Sigmoid colon (tissue), 7 donors: Measurements from ENCODE around the gene IL1A. TPM values are rescaled to one million over a fixed set of nuclear protein-coding genes. Genes with fewer than 3 reads are reported as not detected.

Source experiments
- DNase-seq: peaks from one replicate; pipeline ENCODE4 v3.0.0-alpha.2; 2019
- H3K27ac ChIP-seq, 4 donors: fragments of 200-600 bp; sonication (generic); one replicate each; pipeline ENCODE4 v1.5.1; 2016 to 2019; ENCODE audit warnings: mild to moderate bottlenecking in 1 of 4
- H3K27me3 ChIP-seq, 3 donors: fragments of 200-600 bp; sonication (generic); one replicate each; pipeline ENCODE4 v1.5.1; 2019; ENCODE audit warnings: mild to moderate bottlenecking in 1 of 3
- H3K36me3 ChIP-seq, 4 donors: fragments of 200-600 bp; sonication (generic); one replicate each; pipeline ENCODE4 v1.5.1; 2016 to 2019
- H3K4me1 ChIP-seq, 4 donors: fragments of 200-600 bp; sonication (generic); one replicate each; pipeline ENCODE4 v1.5.1; 2017 to 2019
- H3K4me3 ChIP-seq, 4 donors: fragments of 200-600 bp; sonication (generic); one replicate each; pipeline ENCODE4 v1.5.1; 2017 to 2019; ENCODE audit warnings: mild to moderate bottlenecking in 2 of 4, moderate library complexity in 1 of 4
- H3K9me3 ChIP-seq, 4 donors: fragments of 200-600 bp in 3 of 4; sonication (generic) in 3 of 4; one replicate each; pipeline versions ENCODE4 v1.5.1 to v1.6.1; 2013 to 2019
- EP300 ChIP-seq, 4 donors: sonication (generic); formaldehyde crosslinking; IDR thresholded peaks; one replicate each; pipeline ENCODE4 v1.6.1; 2017; ENCODE audit warnings: antibody characterized with exemption in 4 of 4
- POLR2A ChIP-seq, 2 donors: fragments of 450-650 bp; IDR thresholded peaks; one replicate each; pipeline ENCODE4 v1.6.1; 2016; ENCODE audit warnings: antibody characterized with exemption in 2 of 2, mild to moderate bottlenecking in 2 of 2, moderate library complexity in 2 of 2
- POLR2AphosphoS5 ChIP-seq, 4 donors: sonication (generic); formaldehyde crosslinking; IDR thresholded peaks; one replicate each; pipeline ENCODE4 v1.6.1; 2017; ENCODE audit warnings: antibody characterized with exemption in 4 of 4
- WGBS, 2 donors: extraction: QIAGEN DNeasy Blood & Tissue Kit; methylation state at CpG; one replicate each; pipeline ENCODE4 v1.1.7; 2013; 5-methylcytosine and 5-hydroxymethylcytosine counted together
- intact Hi-C: fragments of 100-400 bp; cut with DNase I; formaldehyde crosslinking; loops from one replicate; pipeline ENCODE4 v1.15.1; 2023
- polyA plus RNA-seq, 3 donors: library from polyadenylated mRNA; stranded (reverse); fragments of 200-250 nt; gene quantifications; one replicate each; pipeline ENCODE4 v1.2.3, GENCODE V29; 2013
- total RNA-seq, 4 donors: library from RNA; depleted of rRNA; stranded (reverse); fragments of >200 nt; gene quantifications; one replicate each; pipeline ENCODE4 v1.1.0, GENCODE V29; 2016
- TF ChIP-seq, protein P1 (sequence below), 4 experiments: fragments of 450-650 bp in 3 of 4; fragments of 200-600 bp in 1 of 4; IDR thresholded peaks; one replicate each; pipeline ENCODE4 v1.5.1; 2016 to 2019; ENCODE audit warnings: antibody characterized with exemption in 4 of 4, mild to moderate bottlenecking in 3 of 4, moderate library complexity in 2 of 4
- donor health status: healthy with polysubstance abuse.
- donor health status: Bipolar disorder and iron deficiency.
- donor health status: healthy.

IL1A gene
- total and polyA plus RNA-seq, 7 donors, result 0.46 to 0.73 TPM; not detected in 5

DNA sequence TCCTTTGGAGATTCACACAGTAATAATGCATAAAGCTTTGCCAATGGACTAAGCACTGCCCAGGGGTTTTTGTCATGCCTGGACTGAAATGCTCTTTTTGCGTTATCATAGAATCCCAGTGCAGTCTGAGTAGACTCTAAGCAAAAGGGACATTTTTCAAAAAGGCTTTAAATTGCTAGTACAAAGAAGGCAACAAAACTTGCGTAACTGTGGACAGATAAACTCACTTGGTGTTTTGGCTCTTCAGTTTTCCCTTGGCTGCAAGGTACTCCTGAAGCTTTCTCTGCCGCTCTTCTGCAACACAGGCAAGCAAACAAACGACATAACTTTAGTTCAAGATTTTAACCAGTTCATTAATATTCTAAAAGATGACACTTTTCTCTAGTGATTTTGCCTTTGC is 22.0 kb downstream of the IL1A start:
- Histone ChIP-seq H3K36me3 (no peaks in the 10 kb centered on the region), H3K9me3 (no peaks in the 10 kb centered on the region), H3K27ac (no peak overlapping the region), H3K27me3 (no peaks in the 10 kb centered on the region), H3K4me3 (no peak overlapping the region), H3K4me1 (peaks cover 0 to 20% (median 13%) of the 10 kb centered on the region in 4 donors)
- TF ChIP-seq POLR2A (IDR thresholded peaks at IDR 0.05) (no peak), POLR2AphosphoS5 (IDR thresholded peaks at IDR 0.05) (no peak), EP300 (IDR thresholded peaks at IDR 0.05) (no peak)
- TF ChIP-seq, protein P1, sequence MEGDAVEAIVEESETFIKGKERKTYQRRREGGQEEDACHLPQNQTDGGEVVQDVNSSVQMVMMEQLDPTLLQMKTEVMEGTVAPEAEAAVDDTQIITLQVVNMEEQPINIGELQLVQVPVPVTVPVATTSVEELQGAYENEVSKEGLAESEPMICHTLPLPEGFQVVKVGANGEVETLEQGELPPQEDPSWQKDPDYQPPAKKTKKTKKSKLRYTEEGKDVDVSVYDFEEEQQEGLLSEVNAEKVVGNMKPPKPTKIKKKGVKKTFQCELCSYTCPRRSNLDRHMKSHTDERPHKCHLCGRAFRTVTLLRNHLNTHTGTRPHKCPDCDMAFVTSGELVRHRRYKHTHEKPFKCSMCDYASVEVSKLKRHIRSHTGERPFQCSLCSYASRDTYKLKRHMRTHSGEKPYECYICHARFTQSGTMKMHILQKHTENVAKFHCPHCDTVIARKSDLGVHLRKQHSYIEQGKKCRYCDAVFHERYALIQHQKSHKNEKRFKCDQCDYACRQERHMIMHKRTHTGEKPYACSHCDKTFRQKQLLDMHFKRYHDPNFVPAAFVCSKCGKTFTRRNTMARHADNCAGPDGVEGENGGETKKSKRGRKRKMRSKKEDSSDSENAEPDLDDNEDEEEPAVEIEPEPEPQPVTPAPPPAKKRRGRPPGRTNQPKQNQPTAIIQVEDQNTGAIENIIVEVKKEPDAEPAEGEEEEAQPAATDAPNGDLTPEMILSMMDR (IDR thresholded peaks at IDR 0.05), result no peak
- 96% methylated on average over 4 of the region's 4 CpGs for WGBS, 2 donors
- no peak for DNase-seq
- intact Hi-C loops, result no loop called here

DNA sequence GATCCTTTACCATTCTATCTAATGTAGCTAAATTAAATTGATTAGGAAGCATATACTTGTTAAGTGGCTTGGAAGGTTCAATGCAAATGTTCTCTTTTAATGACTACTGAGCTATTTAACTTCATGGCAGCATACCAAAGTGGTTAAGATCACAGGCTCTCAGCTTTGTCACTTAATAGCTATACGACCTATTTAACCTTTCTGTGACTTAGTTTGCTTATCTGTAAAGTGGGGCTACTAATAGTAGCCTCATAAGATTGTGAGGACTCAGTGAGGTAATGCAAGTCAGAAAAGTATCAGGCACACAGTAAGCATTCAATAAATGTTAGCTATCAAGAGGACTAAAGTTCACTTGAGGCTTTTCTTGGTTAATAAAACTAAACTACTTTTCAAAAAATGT is 24.1 kb downstream of the IL1A start:
- Histone ChIP-seq H3K4me3 (no peak overlapping the region), H3K27me3 (no peaks in the 10 kb centered on the region), H3K27ac (no peak overlapping the region), H3K9me3 (no peaks in the 10 kb centered on the region), H3K36me3 (no peaks in the 10 kb centered on the region), H3K4me1 (peaks cover 0 to 16% (median 10%) of the 10 kb centered on the region in 4 donors)
- 90 to 91% methylated on average over 1 of the region's 1 CpG for WGBS, 2 donors
- DNase-seq, result no peak
- TF ChIP-seq POLR2A (IDR thresholded peaks at IDR 0.05) (no peak), EP300 (IDR thresholded peaks at IDR 0.05) (no peak), POLR2AphosphoS5 (IDR thresholded peaks at IDR 0.05) (no peak)
- TF ChIP-seq, protein P1 (IDR thresholded peaks at IDR 0.05), result no peak
- intact Hi-C loops, result no loop called here

DNA sequence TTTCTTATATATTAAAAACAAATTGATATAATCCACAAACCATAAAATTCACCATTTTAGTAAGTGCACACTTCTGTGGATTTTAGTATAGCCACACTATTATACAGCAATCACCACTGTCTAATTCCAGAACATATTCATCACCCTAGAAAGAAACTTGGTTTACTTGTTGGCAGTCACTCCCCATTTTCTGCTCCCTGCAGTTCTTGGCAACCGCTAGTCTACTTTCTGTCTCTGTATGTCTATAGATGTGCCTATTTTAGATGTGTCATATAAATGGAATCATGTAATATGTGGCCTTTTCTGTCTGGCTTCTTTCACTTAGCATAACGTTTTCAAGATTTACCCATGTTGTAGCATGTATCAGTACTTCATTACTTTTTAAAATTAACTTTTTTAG is 25.6 kb downstream of the IL1A start:
- TF ChIP-seq POLR2A (IDR thresholded peaks at IDR 0.05) (no peak), EP300 (IDR thresholded peaks at IDR 0.05) (no peak), POLR2AphosphoS5 (IDR thresholded peaks at IDR 0.05) (no peak)
- TF ChIP-seq, protein P1 (IDR thresholded peaks at IDR 0.05), result no peak
- no peaks in the 10 kb centered on the region for H3K27me3 ChIP-seq
- DNase-seq, result no peak
- no peak overlapping the region for H3K27ac ChIP-seq
- 82 to 87% methylated on average over 2 of the region's 2 CpGs for WGBS, 2 donors
- H3K36me3 ChIP-seq, result no peaks in the 10 kb centered on the region
- H3K9me3 ChIP-seq, result no peaks in the 10 kb centered on the region
- H3K4me1 ChIP-seq, result peaks cover 0 to 6% (median under 1%) of the 10 kb centered on the region in 4 donors
- no peak overlapping the region for H3K4me3 ChIP-seq
- intact Hi-C loops, result no loop called here

DNA sequence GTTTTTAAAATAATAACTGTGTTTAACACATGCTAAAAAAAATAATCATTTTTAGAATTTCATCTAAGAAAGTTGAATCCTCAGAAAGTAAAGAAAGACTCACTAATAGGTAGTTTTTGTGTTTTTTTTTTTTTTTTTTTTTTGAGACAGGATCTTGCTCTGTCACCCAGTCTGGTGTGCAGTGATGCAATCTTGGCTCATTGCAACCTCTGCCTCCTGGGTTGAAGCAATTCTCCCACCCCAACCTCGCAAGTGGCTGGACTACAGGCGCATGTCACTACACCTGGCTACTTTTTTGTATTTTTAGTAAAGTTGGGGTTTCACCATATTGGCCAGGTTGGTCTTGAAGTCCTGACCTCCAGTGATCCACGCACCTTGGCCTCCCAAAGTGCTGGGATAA is 27.0 kb downstream of the IL1A start:
- WGBS, 2 donors, result 94 to 95% methylated on average over 3 of the region's 3 CpGs
- Histone ChIP-seq H3K27me3 (no peaks in the 10 kb centered on the region), H3K27ac (no peak overlapping the region), H3K4me1 (peaks cover 0 to 5% (median 0%) of the 10 kb centered on the region in 4 donors), H3K36me3 (no peaks in the 10 kb centered on the region), H3K9me3 (no peaks in the 10 kb centered on the region), H3K4me3 (no peak overlapping the region)
- no peak for DNase-seq
- TF ChIP-seq POLR2AphosphoS5 (IDR thresholded peaks at IDR 0.05) (no peak), EP300 (IDR thresholded peaks at IDR 0.05) (no peak), POLR2A (IDR thresholded peaks at IDR 0.05) (no peak)
- TF ChIP-seq, protein P1 (IDR thresholded peaks at IDR 0.05), result no peak
- intact Hi-C loops, result no loop called here

DNA sequence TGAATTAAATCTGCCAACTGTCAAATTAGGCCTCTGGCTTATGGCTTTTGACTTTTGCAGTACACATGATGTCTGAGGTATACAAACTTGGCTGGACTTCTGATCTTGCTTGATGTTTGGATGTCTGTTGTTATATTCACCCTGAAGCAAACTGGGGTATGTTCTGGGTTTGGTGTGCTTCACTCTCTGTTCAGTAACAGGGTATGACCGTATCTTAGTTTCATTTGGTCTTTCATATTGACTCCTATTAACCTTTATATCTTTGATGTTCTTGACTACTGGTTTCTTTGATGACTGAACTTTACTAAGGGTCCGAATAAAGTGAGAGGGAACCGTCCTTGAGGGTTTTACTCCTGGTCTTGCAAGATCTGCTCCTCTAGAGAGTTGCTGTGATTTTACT is 28.1 kb downstream of the IL1A start:
- WGBS, 2 donors, result 86 to 92% methylated on average over 3 of the region's 3 CpGs
- Histone ChIP-seq H3K4me3 (no peak overlapping the region), H3K36me3 (no peaks in the 10 kb centered on the region), H3K4me1 (peaks cover 0 to 5% (median 0%) of the 10 kb centered on the region in 4 donors), H3K27ac (no peak overlapping the region), H3K27me3 (no peaks in the 10 kb centered on the region), H3K9me3 (no peaks in the 10 kb centered on the region)
- TF ChIP-seq EP300 (IDR thresholded peaks at IDR 0.05) (no peak), POLR2A (IDR thresholded peaks at IDR 0.05) (no peak), POLR2AphosphoS5 (IDR thresholded peaks at IDR 0.05) (no peak)
- TF ChIP-seq, protein P1 (IDR thresholded peaks at IDR 0.05), result no peak
- intact Hi-C loops, result no loop called here
- DNase-seq, result no peak
